NOMO-1 treated with DMSO at 0.1 percent for 48 hours (cell line): Measurements from ENCODE around the gene PRDX6.
A peak's percentile ranks its signal among the peaks of the same experiment; 100 is the strongest.
"Not testable (repeated sequence)": the region's sequence is repeated elsewhere in the genome, so short reads cannot be mapped to it uniquely, and the experiment has no call there.

Source experiments
- DNase-seq: peaks from one replicate; lab custom pipeline; 2025; ENCODE audit not compliant: unreplicated experiment; lab: John Stamatoyannopoulos, UW

PRDX6 gene

GRCh38 chr1:173477286-173478093 lies at the start of gene PRDX6:
TSS of gene PRDX6 (plus strand) at chr1:173477335. CDS start at chr1:173477398, 63 bp downstream.
- DNase-seq = peak; percentile 86

GRCh38 chr1:173429471-173430402 lies 47.4 kb upstream of the PRDX6 start:
- peak; percentile 66 for DNase-seq

- no peak for DNase-seq
Observed at GRCh38 chr1:173430677-173431303, 46.3 kb upstream of the PRDX6 start.

GRCh38 chr1:173431304-173432045 lies 45.7 kb upstream of the PRDX6 start:
- DNase-seq = peak; percentile 73

GRCh38 chr1:173432331-173432730 lies 44.8 kb upstream of the PRDX6 start:
- DNase-seq = no peak

- no peak for DNase-seq
Observed at GRCh38 chr1:173433751-173434326, 43.3 kb upstream of the PRDX6 start.

- no peak for DNase-seq
Observed at GRCh38 chr1:173436841-173437428, 40.2 kb upstream of the PRDX6 start.

GRCh38 chr1:173438675-173439074 lies 38.5 kb upstream of the PRDX6 start:
- no peak for DNase-seq

- DNase-seq = no peak
Observed at GRCh38 chr1:173440430-173440829, 36.7 kb upstream of the PRDX6 start.

GRCh38 chr1:173444757-173445156 lies 32.4 kb upstream of the PRDX6 start:
- no peak for DNase-seq

GRCh38 chr1:173445164-173445563 lies 32.0 kb upstream of the PRDX6 start:
- DNase-seq = no peak

GRCh38 chr1:173445656-173446055 lies 31.5 kb upstream of the PRDX6 start:
- DNase-seq = no peak

GRCh38 chr1:173447224-173447623 lies 29.9 kb upstream of the PRDX6 start:
- DNase-seq = no peak

- DNase-seq = no peak
Observed at GRCh38 chr1:173448945-173449344, 28.2 kb upstream of the PRDX6 start.

- DNase-seq = no peak
Observed at GRCh38 chr1:173451981-173452380, 25.2 kb upstream of the PRDX6 start.

GRCh38 chr1:173453982-173454381 lies 23.2 kb upstream of the PRDX6 start:
- DNase-seq = no peak

GRCh38 chr1:173454966-173455524 lies 22.1 kb upstream of the PRDX6 start:
- DNase-seq = no peak

- DNase-seq = no peak
Observed at GRCh38 chr1:173459885-173460284, 17.2 kb upstream of the PRDX6 start.

- not testable (repeated sequence) for DNase-seq
Observed at GRCh38 chr1:173462666-173463065, 14.5 kb upstream of the PRDX6 start.

- DNase-seq = not testable (repeated sequence)
Observed at GRCh38 chr1:173464185-173464584, 12.9 kb upstream of the PRDX6 start.
